Measurements from ENCODE around the gene CD180. TPM values are rescaled to one million over a fixed set of nuclear protein-coding genes. Genes with fewer than 3 reads are reported as not detected.

CD180 gene
- total RNA-seq, 4 donors from 2014 or later = 0.82 to 5.2 (median 2.6) TPM; not detected in 1

DNA sequence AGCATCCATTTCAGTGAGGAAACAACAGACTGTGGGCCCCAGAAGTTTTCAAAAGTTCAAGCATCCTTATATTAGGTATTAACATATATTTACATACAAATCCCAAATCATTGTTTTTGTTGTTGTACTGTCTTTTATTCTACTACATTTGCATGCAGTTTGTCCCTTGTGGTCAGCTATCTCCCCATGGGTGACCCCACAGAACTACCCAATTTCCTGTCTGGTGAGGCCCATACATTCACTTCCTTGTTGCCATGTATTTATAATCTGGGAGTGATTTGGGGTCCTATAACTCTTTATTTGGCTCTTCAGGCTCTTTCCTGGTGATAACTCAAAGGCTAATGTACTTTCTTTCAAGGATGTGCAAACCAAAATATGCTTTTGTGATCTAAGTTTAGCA is 3.3 kb upstream of the CD180 start:
- Histone ChIP-seq H3K4me1 (peaks cover 0 to 16% (median 0%) of the 10 kb centered on the region in 4 donors), H3K27ac (no peak overlapping the region), H3K4me3 (no peak overlapping the region), H3K36me3 (no peaks in the 10 kb centered on the region), H3K27me3 (no peaks in the 10 kb centered on the region), H3K9me3 (no peaks in the 10 kb centered on the region)
- TF ChIP-seq, protein P1, sequence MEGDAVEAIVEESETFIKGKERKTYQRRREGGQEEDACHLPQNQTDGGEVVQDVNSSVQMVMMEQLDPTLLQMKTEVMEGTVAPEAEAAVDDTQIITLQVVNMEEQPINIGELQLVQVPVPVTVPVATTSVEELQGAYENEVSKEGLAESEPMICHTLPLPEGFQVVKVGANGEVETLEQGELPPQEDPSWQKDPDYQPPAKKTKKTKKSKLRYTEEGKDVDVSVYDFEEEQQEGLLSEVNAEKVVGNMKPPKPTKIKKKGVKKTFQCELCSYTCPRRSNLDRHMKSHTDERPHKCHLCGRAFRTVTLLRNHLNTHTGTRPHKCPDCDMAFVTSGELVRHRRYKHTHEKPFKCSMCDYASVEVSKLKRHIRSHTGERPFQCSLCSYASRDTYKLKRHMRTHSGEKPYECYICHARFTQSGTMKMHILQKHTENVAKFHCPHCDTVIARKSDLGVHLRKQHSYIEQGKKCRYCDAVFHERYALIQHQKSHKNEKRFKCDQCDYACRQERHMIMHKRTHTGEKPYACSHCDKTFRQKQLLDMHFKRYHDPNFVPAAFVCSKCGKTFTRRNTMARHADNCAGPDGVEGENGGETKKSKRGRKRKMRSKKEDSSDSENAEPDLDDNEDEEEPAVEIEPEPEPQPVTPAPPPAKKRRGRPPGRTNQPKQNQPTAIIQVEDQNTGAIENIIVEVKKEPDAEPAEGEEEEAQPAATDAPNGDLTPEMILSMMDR (IDR thresholded peaks at IDR 0.05) = no peak
- TF ChIP-seq EP300 (IDR thresholded peaks at IDR 0.05; ENCODE audit: low read depth) = no peak
- no peak for TF ChIP-seq POLR2AphosphoS5 (IDR thresholded peaks at IDR 0.05)
- no peak for TF ChIP-seq POLR2A (IDR thresholded peaks at IDR 0.05)
- in situ Hi-C loops (cut with MboI; ENCODE audit: low pct_ligation_motif_present in 1 of 4, low pct_unique_long_range_greater_than_20kb in 1 of 4, low sequenced_read_pairs in 3 of 4) (no loop called here), intact Hi-C loops (cut with DNase I; ENCODE audit: low total_unique reads) (no loop called here)
- DNase-seq = no peak

DNA sequence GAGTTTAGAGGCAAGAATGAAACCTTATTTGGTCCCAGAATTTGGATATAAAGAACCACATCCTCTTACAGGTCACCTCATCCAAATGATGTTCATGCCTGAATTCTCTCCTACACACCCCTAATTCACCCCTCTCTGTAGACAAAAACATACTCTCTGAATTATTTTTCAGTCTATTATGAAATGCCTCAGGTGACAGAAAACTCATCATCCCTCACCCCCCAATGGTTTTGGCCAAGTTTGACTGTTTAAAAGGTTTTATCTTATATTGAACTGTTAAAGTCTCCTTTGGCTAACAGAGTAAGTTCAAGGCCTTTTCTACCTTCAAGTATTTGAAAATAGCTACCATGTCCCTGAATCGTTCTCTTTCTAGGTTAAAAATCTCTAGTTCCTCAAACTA is 2.3 kb upstream of the CD180 start:
- Histone ChIP-seq H3K9me3 (no peaks in the 10 kb centered on the region), H3K4me3 (no peak overlapping the region), H3K27me3 (no peaks in the 10 kb centered on the region), H3K4me1 (peaks cover 0 to 8% (median 0%) of the 10 kb centered on the region in 4 donors), H3K36me3 (no peaks in the 10 kb centered on the region), H3K27ac (no peak overlapping the region)
- TF ChIP-seq, protein P1 (IDR thresholded peaks at IDR 0.05) = no peak
- TF ChIP-seq POLR2A (IDR thresholded peaks at IDR 0.05) (no peak), POLR2AphosphoS5 (IDR thresholded peaks at IDR 0.05) (no peak), EP300 (IDR thresholded peaks at IDR 0.05; ENCODE audit: low read depth) (no peak)
- WGBS, 2 donors (ENCODE audit: low coverage in 1 of 2) = 33 to 72% methylated on average over 1 of the region's 1 CpG
- in situ Hi-C loops (cut with MboI; ENCODE audit: low pct_ligation_motif_present in 1 of 4, low pct_unique_long_range_greater_than_20kb in 1 of 4, low sequenced_read_pairs in 3 of 4) (no loop called here), intact Hi-C loops (cut with DNase I; ENCODE audit: low total_unique reads) (no loop called here)
- no peak for DNase-seq

DNA sequence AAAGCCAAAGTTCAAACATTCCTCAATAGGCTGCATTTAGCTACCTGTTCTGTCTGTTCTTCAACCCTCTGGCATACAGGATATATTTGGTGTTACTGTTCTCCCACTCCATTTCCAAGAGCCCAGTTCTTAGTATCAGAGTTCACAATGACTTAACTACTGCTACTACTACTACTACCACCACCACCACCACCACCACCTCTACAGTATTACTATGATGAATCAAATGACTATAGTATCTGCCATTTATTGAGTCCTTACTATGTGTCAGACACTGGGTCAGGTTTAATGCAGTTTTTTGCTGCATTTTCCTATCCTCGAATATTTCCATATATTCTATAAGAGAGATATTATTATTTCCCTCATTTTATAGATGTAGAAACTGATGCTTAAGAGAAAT is 937 bp upstream of the CD180 start:
- no peaks in the 10 kb centered on the region for H3K9me3 ChIP-seq
- H3K4me3 ChIP-seq = no peak overlapping the region

DNA sequence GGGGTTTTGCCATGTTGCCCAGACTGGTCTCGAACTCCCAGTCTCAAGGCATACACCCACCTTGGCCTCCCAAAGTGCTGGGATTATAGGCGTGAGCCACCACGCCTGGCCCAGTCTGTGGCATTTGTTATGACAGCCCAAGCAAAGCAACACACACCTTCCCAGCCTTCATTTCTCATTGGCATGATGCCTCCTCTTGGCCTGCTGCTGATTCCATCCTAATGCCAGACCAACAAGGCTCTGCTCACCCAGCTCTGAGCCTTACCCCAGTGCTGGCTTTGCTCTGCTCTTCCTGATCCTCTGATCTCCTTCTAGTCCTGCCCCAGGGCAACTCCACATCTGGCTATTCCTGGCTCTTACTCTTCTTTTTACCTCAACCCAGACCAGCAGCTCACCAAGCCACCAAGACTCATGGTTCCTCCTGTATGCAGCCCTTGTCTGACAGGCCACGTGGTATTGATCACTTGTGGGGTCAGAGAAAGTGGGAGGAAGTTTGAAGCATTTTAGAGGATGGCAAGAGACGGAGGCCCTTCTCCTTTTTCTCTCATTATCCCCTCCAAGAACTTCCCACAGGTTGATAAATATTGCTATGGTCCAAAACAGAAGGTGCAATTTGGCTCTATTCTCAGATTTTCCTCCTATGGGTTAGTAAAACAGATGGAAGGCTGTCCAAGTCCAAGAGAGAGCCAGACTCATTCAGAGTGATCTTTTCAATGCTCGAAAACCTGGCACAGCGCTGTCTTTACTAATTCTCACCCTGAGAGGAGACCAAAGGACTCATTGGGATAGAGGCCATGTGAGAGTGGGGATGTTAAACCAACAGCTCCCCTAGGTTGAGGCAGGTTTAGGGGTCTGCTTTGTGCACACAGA is 958 bp downstream of the CD180 start:
- in situ Hi-C loops (cut with MboI; ENCODE audit: low pct_ligation_motif_present in 1 of 4, low pct_unique_long_range_greater_than_20kb in 1 of 4, low sequenced_read_pairs in 3 of 4) = no loop called here
- WGBS, 2 donors (ENCODE audit: low coverage in 1 of 2) = 79 to 88% methylated on average over 2 to 7 of the region's 7 CpGs
- Histone ChIP-seq H3K4me1 (peaks cover 0 to 13% (median 4%) of the 10 kb centered on the region in 4 donors), H3K27ac (peak overlapping the region in 3 of 4 donors; percentile 27 to 62 (median 62)), H3K9me3 (no peaks in the 10 kb centered on the region), H3K36me3 (no peaks in the 10 kb centered on the region), H3K4me3 (peak overlapping the region in 1 of 4 donors; percentile 7), H3K27me3 (no peaks in the 10 kb centered on the region)
- intact Hi-C loops (cut with DNase I; ENCODE audit: low total_unique reads) = no loop called here
- DNase-seq = no peak
- TF ChIP-seq EP300 (IDR thresholded peaks at IDR 0.05; ENCODE audit: low read depth) (no peak), POLR2AphosphoS5 (IDR thresholded peaks at IDR 0.05) (no peak), POLR2A (IDR thresholded peaks at IDR 0.05) (no peak)
- TF ChIP-seq, protein P1 (IDR thresholded peaks at IDR 0.05) = no peak

More for the DNA sequence above, 937 bp upstream of the CD180 start:
- no peaks in the 10 kb centered on the region for H3K27me3 ChIP-seq
- peaks cover 0 to 13% (median 4%) of the 10 kb centered on the region in 4 donors for H3K4me1 ChIP-seq
- no peaks in the 10 kb centered on the region for H3K36me3 ChIP-seq
- TF ChIP-seq POLR2A (IDR thresholded peaks at IDR 0.05) (no peak), EP300 (IDR thresholded peaks at IDR 0.05; ENCODE audit: low read depth) (no peak), POLR2AphosphoS5 (IDR thresholded peaks at IDR 0.05) (no peak)
- TF ChIP-seq, protein P1 (IDR thresholded peaks at IDR 0.05) = no peak
- intact Hi-C loops (cut with DNase I; ENCODE audit: low total_unique reads) (no loop called here), in situ Hi-C loops (cut with MboI; ENCODE audit: low pct_ligation_motif_present in 1 of 4, low pct_unique_long_range_greater_than_20kb in 1 of 4, low sequenced_read_pairs in 3 of 4) (no loop called here)
- DNase-seq = no peak
- H3K27ac ChIP-seq = peak overlapping the region in 1 of 4 donors; percentile 62
- WGBS, 2 donors (ENCODE audit: low coverage in 1 of 2) = 88 to 92% methylated on average over 1 of the region's 1 CpG
